Keratinocyte (primary cell): ENCODE measurements around the gene C1QC. TPM values are rescaled to one million over a fixed set of nuclear protein-coding genes. Genes with fewer than 3 reads are reported as not detected.

ENCODE experiments used
- DNase-seq: peaks from one replicate; pipeline ENCODE4 v3.0.0-alpha.2; 2011; ENCODE audit warnings: low read depth, missing footprints, low spot score
- FAIRE-seq: peaks from 2 replicates; lab custom pipeline; 2011; peaks lifted over from hg19 to GRCh38; lab: Jason Lieb, UNC
- H2AFZ ChIP-seq: 2 replicates; pipeline ENCODE4 v1.6.0; 2012; ENCODE audit warnings: low read length, control low read depth, inconsistent platforms; ENCODE audit not compliant: control insufficient read depth
- H3K27ac ChIP-seq: 2 replicates; pipeline ENCODE4 v1.5.1; 2011; ENCODE audit warnings: low read length; ENCODE audit not compliant: control insufficient read depth, insufficient read depth
- H3K27me3 ChIP-seq: 3 replicates; pipeline ENCODE4 v1.6.0; 2011; ENCODE audit warnings: low read length; ENCODE audit not compliant: control insufficient read depth, insufficient read depth; ENCODE audit errors: extremely low read depth
- H3K36me3 ChIP-seq, 2 experiments: 2 replicates in 1 of 2; 3 replicates in 1 of 2; pipeline ENCODE4 v1.5.1; 2011; ENCODE audit warnings: low read length in 2 of 2, mild to moderate bottlenecking in 1 of 2; ENCODE audit not compliant: control insufficient read depth in 2 of 2, insufficient read depth in 2 of 2; ENCODE audit errors: extremely low read depth in 1 of 2
- H3K4me1 ChIP-seq: 3 replicates; pipeline ENCODE4 v1.5.1; 2011; ENCODE audit warnings: low read length; ENCODE audit not compliant: control insufficient read depth, insufficient read depth; ENCODE audit errors: extremely low read depth
- H3K4me2 ChIP-seq: 3 replicates; pipeline ENCODE4 v1.6.0; 2011; ENCODE audit warnings: low read depth, low read length; ENCODE audit not compliant: control insufficient read depth, insufficient read depth; ENCODE audit errors: extremely low read depth
- H3K4me3 ChIP-seq, 3 experiments: fragments of 200-600 bp in 1 of 3; sonication (generic) in 1 of 3; 2 replicates in 2 of 3; 3 replicates in 1 of 3; pipeline ENCODE4 v1.5.1; 2011 to 2016; ENCODE audit warnings: low read length in 3 of 3, mild to moderate bottlenecking in 3 of 3, control low read depth in 2 of 3, inconsistent platforms in 1 of 3, low read depth in 1 of 3, mixed read lengths in 1 of 3, mixed run types in 1 of 3, moderate library complexity in 1 of 3; ENCODE audit not compliant: control insufficient read depth in 2 of 3, insufficient read depth in 2 of 3; ENCODE audit errors: extremely low read depth in 1 of 3
- H3K79me2 ChIP-seq: 2 replicates; pipeline ENCODE4 v1.6.0; 2012; ENCODE audit warnings: low read length; ENCODE audit not compliant: control insufficient read depth, insufficient read depth
- H3K9ac ChIP-seq: 3 replicates; pipeline ENCODE4 v1.6.0; 2011; ENCODE audit warnings: low read length; ENCODE audit not compliant: control insufficient read depth, insufficient read depth; ENCODE audit errors: extremely low read depth
- H3K9me1 ChIP-seq: 3 replicates; pipeline ENCODE4 v1.6.0; 2011; ENCODE audit warnings: low read length; ENCODE audit not compliant: control insufficient read depth, insufficient read depth; ENCODE audit errors: extremely low read depth
- H3K9me3 ChIP-seq: 2 replicates; pipeline ENCODE4 v1.5.1; 2012; ENCODE audit warnings: low read depth, low read length; ENCODE audit not compliant: control insufficient read depth
- H4K20me1 ChIP-seq: 3 replicates; pipeline ENCODE4 v1.6.0; 2011; ENCODE audit warnings: low read length; ENCODE audit not compliant: control insufficient read depth, insufficient read depth; ENCODE audit errors: extremely low read depth
- CTCF ChIP-seq, 3 experiments: IDR thresholded peaks in 1 of 3; conservative IDR thresholded peaks in 1 of 3; optimal IDR thresholded peaks in 1 of 3; 2 replicates in 2 of 3; 3 replicates in 1 of 3; pipeline versions ENCODE3 to v1.5.1; 2011; ENCODE audit warnings: low read length in 3 of 3, mild to moderate bottlenecking in 3 of 3, moderate library complexity in 2 of 3, control low read depth in 1 of 3, inconsistent platforms in 1 of 3; ENCODE audit not compliant: insufficient read depth in 2 of 3; ENCODE audit errors: extremely low read depth in 1 of 3
- EZH2 ChIP-seq: IDR thresholded peaks from one replicate; pipeline ENCODE4 v1.6.1; 2012; ENCODE audit warnings: inconsistent platforms, mild to moderate bottlenecking, low read length, moderate library complexity
- dilution Hi-C: fragments of 300-500 bp; cut with MboI; formaldehyde crosslinking; loops from one replicate; pipeline ENCODE4 v1.7.0; 2020; ENCODE audit warnings: low sequenced_read_pairs; ENCODE audit not compliant: extremely low pct_ligation_motif_present
- polyA plus RNA-seq, 5 experiments: library from polyadenylated mRNA; depleted of rRNA in 3 of 5; stranded (reverse) in 3 of 5; stranded (forward) in 1 of 5; unstranded in 1 of 5; fragments of >200 nt; gene quantifications; 1 replicate in 1 of 5; 2 replicates in 3 of 5; 3 replicates in 1 of 5; pipeline versions ENCODE4 v1.2.1 to v1.2.3, GENCODE V29; 2011 to 2012; ENCODE audit warnings: missing spikeins in 2 of 5, low read depth in 1 of 5, low replicate concordance in 1 of 5

C1QC gene
- polyA plus RNA-seq, 1 donor (not counting 4 experiments of a cell fraction or from before 2014, with no cell fraction given) = not detected

- H3K27ac ChIP-seq = no peak overlapping the region
Measured at GRCh38 chr1:22670352-22670975, 27.0 kb downstream of the C1QC start.

GRCh38 chr1:22671999-22672398 lies 28.6 kb downstream of the C1QC start:
- FAIRE-seq = no peak
- DNase-seq = no peak
- H3K79me2 ChIP-seq = no peaks in the 10 kb centered on the region
- no peak overlapping the region for H3K27ac ChIP-seq
- H3K27me3 ChIP-seq = peaks cover 20% of the 10 kb centered on the region
- H3K4me1 ChIP-seq = no peaks in the 10 kb centered on the region
- dilution Hi-C loops = no loop called here
- H2AFZ ChIP-seq = no peak overlapping the region
- H4K20me1 ChIP-seq = no peaks in the 10 kb centered on the region
- TF ChIP-seq CTCF (optimal IDR thresholded peaks at IDR 0.05 in 1 of 3, IDR thresholded peaks at IDR 0.05 in 1 of 3, conservative IDR thresholded peaks at IDR 0.05 in 1 of 3; ENCODE audit: extremely low read depth in 1 of 3, insufficient read depth in 2 of 3, low read length in 3 of 3) (no peak), EZH2 (no peak)
- H3K4me2 ChIP-seq = no peak overlapping the region
- no peak overlapping the region for H3K4me3 ChIP-seq
- H3K9me1 ChIP-seq = no peaks in the 10 kb centered on the region
- no peak overlapping the region for H3K9ac ChIP-seq
- H3K9me3 ChIP-seq = no peaks in the 10 kb centered on the region
- H3K36me3 ChIP-seq = no peaks in the 10 kb centered on the region

More at GRCh38 chr1:22670352-22670975, 27.0 kb downstream of the C1QC start:
- H3K9ac ChIP-seq = no peak overlapping the region
- dilution Hi-C loops = no loop called here
- no peak overlapping the region for H2AFZ ChIP-seq
- no peaks in the 10 kb centered on the region for H3K36me3 ChIP-seq
- no peaks in the 10 kb centered on the region for H3K79me2 ChIP-seq
- TF ChIP-seq CTCF (optimal IDR thresholded peaks at IDR 0.05 in 1 of 3, IDR thresholded peaks at IDR 0.05 in 1 of 3, conservative IDR thresholded peaks at IDR 0.05 in 1 of 3; ENCODE audit: extremely low read depth in 1 of 3, insufficient read depth in 2 of 3, low read length in 3 of 3) = no peak
- no peak for TF ChIP-seq EZH2
- no peaks in the 10 kb centered on the region for H3K4me1 ChIP-seq
- no peak for DNase-seq
- H4K20me1 ChIP-seq = no peaks in the 10 kb centered on the region
- no peaks in the 10 kb centered on the region for H3K9me1 ChIP-seq
- no peak overlapping the region for H3K4me2 ChIP-seq
- peaks cover 20% of the 10 kb centered on the region for H3K27me3 ChIP-seq
- no peak overlapping the region for H3K4me3 ChIP-seq
- no peak for FAIRE-seq
- no peaks in the 10 kb centered on the region for H3K9me3 ChIP-seq
